Tibial nerve (tissue), 4 donors: ENCODE results near the gene BCAS3. TPM values are rescaled to one million over a fixed set of nuclear protein-coding genes. Genes with fewer than 3 reads are reported as not detected.

Source experiments
- DNase-seq, 2 donors: peaks; one replicate each; pipeline ENCODE4 v3.0.0-alpha.2; 2019; ENCODE audit warnings: low spot score in 2 of 2
- H3K27ac ChIP-seq, 4 donors: fragments of 200-600 bp; sonication (generic) in 3 of 4; one replicate each; pipeline ENCODE4 v1.5.1; 2017 to 2019; ENCODE audit warnings: mild to moderate bottlenecking in 1 of 4
- H3K27me3 ChIP-seq, 2 donors: fragments of 200-600 bp; sonication (generic) in 1 of 2; one replicate each; pipeline versions ENCODE4 v1.5.1 to v1.6.0; 2017 to 2019
- H3K36me3 ChIP-seq, 3 donors: fragments of 200-600 bp; sonication (generic); one replicate each; pipeline ENCODE4 v1.5.1; 2018 to 2019
- H3K4me1 ChIP-seq, 4 donors: fragments of 200-600 bp; sonication (generic) in 3 of 4; one replicate each; pipeline ENCODE4 v1.5.1; 2017 to 2019
- H3K4me3 ChIP-seq, 4 donors: fragments of 200-600 bp; sonication (generic) in 3 of 4; one replicate each; pipeline ENCODE4 v1.5.1; 2017 to 2019; ENCODE audit warnings: mild to moderate bottlenecking in 1 of 4, moderate library complexity in 1 of 4
- H3K9me3 ChIP-seq, 4 donors: fragments of 200-600 bp; sonication (generic) in 3 of 4; one replicate each; pipeline ENCODE4 v1.5.1; 2017 to 2019
- EP300 ChIP-seq, 2 donors: sonication (generic); formaldehyde crosslinking; IDR thresholded peaks; one replicate each; pipeline ENCODE4 v1.6.1; 2017; ENCODE audit warnings: antibody characterized with exemption in 2 of 2, mild to moderate bottlenecking in 1 of 2
- POLR2A ChIP-seq, 2 donors: fragments of 450-650 bp; IDR thresholded peaks; one replicate each; pipeline ENCODE4 v1.6.1; 2017; ENCODE audit warnings: antibody characterized with exemption in 2 of 2, mild to moderate bottlenecking in 2 of 2, moderate library complexity in 2 of 2
- whole genome bisulfite sequencing, 2 donors: methylation state at CpG; one replicate each; pipeline ENCODE4 v1.1.5; 2018; 5-methylcytosine and 5-hydroxymethylcytosine counted together
- total RNA-seq, 4 donors: library from RNA; depleted of rRNA; stranded (reverse); fragments of >200 nt; gene quantifications; one replicate each; pipeline ENCODE4 v1.1.0, GENCODE V29; 2016
- TF ChIP-seq, protein P1 (sequence below), 5 experiments: fragments of 200-600 bp in 3 of 5; fragments of 450-650 bp in 2 of 5; sonication (generic) in 3 of 5; IDR thresholded peaks; one replicate each; pipeline ENCODE4 v1.5.1; 2016 to 2019; ENCODE audit warnings: antibody characterized with exemption in 5 of 5, mild to moderate bottlenecking in 3 of 5, moderate library complexity in 2 of 5

The BCAS3 gene
- total RNA-seq, 4 donors from 2014 or later, result 26.4 to 48.1 (median 44.8) TPM

DNA sequence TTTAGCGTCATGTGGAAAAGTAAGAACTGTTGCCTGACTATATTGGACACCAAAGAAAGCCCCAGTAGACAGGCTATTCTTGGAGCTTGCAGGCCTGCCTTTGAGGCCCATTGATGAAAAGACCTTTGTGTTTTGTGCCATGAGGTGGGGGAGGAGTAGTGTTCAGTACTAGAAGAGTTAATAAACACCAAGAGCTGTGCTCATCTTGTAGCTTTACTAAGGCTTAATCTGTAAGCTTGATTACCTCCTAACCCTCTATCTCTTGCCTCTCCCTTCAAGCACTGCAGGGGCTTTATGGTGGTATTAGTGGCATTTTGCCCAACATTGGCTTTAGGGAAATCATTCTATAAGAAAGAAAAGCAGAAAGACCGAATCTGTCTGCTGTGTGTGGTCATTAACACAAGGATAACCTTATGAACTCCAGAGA, 501.7 kb downstream of the BCAS3 start:
- H3K9me3 ChIP-seq, result no peaks in the 10 kb centered on the region
- peak overlapping the region in 1 of 4 donors; percentile 37 for H3K27ac ChIP-seq
- peaks cover 0 to 13% (median 0%) of the 10 kb centered on the region in 4 donors for H3K4me1 ChIP-seq
- DNase-seq, result no peak
- no peaks in the 10 kb centered on the region for H3K36me3 ChIP-seq
- no peaks in the 10 kb centered on the region for H3K27me3 ChIP-seq
- TF ChIP-seq, protein P1, sequence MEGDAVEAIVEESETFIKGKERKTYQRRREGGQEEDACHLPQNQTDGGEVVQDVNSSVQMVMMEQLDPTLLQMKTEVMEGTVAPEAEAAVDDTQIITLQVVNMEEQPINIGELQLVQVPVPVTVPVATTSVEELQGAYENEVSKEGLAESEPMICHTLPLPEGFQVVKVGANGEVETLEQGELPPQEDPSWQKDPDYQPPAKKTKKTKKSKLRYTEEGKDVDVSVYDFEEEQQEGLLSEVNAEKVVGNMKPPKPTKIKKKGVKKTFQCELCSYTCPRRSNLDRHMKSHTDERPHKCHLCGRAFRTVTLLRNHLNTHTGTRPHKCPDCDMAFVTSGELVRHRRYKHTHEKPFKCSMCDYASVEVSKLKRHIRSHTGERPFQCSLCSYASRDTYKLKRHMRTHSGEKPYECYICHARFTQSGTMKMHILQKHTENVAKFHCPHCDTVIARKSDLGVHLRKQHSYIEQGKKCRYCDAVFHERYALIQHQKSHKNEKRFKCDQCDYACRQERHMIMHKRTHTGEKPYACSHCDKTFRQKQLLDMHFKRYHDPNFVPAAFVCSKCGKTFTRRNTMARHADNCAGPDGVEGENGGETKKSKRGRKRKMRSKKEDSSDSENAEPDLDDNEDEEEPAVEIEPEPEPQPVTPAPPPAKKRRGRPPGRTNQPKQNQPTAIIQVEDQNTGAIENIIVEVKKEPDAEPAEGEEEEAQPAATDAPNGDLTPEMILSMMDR (IDR thresholded peaks at IDR 0.05), result no peak
- no peak for TF ChIP-seq EP300 (IDR thresholded peaks at IDR 0.05)
- no peak for TF ChIP-seq POLR2A (IDR thresholded peaks at IDR 0.05)
- H3K4me3 ChIP-seq, result no peak overlapping the region
- 23 to 36% methylated on average over 2 of the region's 2 CpGs for WGBS, 2 donors

DNA sequence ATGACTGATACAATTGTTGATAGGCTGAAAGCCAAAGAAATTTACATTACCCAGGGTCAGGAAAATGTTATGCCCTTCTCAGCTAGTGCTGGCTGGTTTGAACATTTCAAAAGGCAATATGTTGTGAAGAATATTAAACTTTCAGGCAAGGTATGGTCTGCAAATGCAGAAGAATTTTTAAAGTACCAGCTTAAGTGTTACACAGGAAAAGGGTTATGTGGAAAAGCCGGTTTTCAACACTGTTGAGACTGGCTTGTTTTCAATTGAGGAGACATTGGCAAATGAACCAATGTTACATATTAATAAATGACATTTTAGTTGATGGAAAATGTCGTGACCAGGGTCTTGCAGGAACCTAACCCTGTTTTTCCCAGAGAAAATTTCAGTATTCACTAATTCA, 506.1 kb downstream of the BCAS3 start:
- no peak for DNase-seq
- H3K9me3 ChIP-seq, result no peaks in the 10 kb centered on the region
- H3K27ac ChIP-seq, result no peak overlapping the region
- no peaks in the 10 kb centered on the region for H3K27me3 ChIP-seq
- H3K4me3 ChIP-seq, result no peak overlapping the region
- TF ChIP-seq EP300 (IDR thresholded peaks at IDR 0.05) (no peak), POLR2A (IDR thresholded peaks at IDR 0.05) (no peak)
- TF ChIP-seq, protein P1 (IDR thresholded peaks at IDR 0.05), result no peak
- 64 to 66% methylated on average over 2 of the region's 2 CpGs for WGBS, 2 donors
- peaks cover 0 to 10% (median 0%) of the 10 kb centered on the region in 4 donors for H3K4me1 ChIP-seq
- no peaks in the 10 kb centered on the region for H3K36me3 ChIP-seq

DNA sequence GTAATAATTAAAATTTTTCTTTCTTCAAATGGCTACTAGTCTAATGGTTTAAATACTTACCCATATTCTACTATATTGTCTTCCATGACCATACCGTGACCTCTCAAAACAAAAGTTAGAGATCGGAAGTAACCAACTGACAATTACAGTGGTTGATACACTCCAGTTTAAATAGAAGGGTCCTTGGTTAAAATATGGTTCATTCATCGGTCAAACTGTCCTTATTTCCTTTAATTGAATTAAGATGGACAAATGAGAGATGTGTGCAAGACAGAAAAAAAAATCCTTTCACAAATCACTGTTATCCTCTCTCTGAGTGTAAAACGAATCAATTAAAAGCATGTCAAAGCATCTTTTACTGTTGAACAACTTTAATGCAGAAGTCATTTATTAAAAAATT, 507.7 kb downstream of the BCAS3 start:
- H3K27me3 ChIP-seq, result no peaks in the 10 kb centered on the region
- H3K36me3 ChIP-seq, result no peaks in the 10 kb centered on the region
- TF ChIP-seq, protein P1 (IDR thresholded peaks at IDR 0.05), result no peak
- TF ChIP-seq EP300 (IDR thresholded peaks at IDR 0.05), result no peak
- TF ChIP-seq POLR2A (IDR thresholded peaks at IDR 0.05), result no peak
- no peak overlapping the region for H3K4me3 ChIP-seq
- H3K27ac ChIP-seq, result no peak overlapping the region
- WGBS, 2 donors, result 75 to 78% methylated on average over 4 of the region's 4 CpGs
- no peaks in the 10 kb centered on the region for H3K4me1 ChIP-seq
- H3K9me3 ChIP-seq, result no peaks in the 10 kb centered on the region
- no peak for DNase-seq

DNA sequence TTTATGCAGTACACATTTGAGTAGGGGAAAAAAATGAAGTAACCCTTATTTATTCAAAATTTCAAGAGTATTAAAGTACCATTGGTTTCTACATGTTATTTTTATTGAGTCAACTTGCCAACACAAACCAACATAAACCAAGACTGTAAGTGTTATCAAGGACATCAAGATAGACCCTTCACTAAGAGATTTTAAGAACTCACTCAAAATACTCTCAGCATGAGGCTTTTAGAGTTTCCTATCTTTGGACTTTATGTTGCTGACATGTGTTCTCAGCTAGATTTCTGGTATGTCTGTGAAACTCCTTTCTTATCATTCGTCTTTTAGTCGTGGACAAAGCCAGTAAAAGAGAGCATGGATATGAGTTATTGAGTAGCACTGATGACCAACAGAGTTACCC, 509.4 kb downstream of the BCAS3 start:
- Histone ChIP-seq H3K27ac (no peak overlapping the region), H3K36me3 (no peaks in the 10 kb centered on the region), H3K4me1 (no peaks in the 10 kb centered on the region), H3K27me3 (no peaks in the 10 kb centered on the region), H3K9me3 (no peaks in the 10 kb centered on the region), H3K4me3 (no peak overlapping the region)
- 67 to 71% methylated on average over 2 of the region's 2 CpGs for WGBS, 2 donors
- DNase-seq, result no peak
- TF ChIP-seq EP300 (IDR thresholded peaks at IDR 0.05), result no peak
- no peak for TF ChIP-seq POLR2A (IDR thresholded peaks at IDR 0.05)
- TF ChIP-seq, protein P1 (IDR thresholded peaks at IDR 0.05), result no peak

DNA sequence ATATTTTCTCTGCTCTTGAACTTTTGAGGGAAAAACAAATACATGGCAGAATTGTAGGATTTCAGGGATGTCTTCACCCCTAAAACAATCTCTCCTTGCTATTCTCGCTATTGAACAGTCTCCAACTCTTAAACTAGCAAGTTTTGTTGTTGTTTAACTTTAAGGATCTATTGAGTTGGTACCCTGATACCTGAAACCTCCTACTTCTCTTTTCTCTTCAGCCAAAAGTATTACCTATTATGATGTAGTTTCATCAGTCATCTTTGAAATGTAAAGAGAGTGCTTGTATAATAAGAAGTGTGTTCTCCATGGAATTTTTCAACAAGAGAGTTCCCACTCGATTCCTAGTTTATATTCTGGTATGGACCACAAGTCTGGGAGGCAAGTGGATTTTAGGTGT, 510.4 kb downstream of the BCAS3 start:
- H3K4me3 ChIP-seq, result no peak overlapping the region
- no peaks in the 10 kb centered on the region for H3K36me3 ChIP-seq
- no peak overlapping the region for H3K27ac ChIP-seq
- TF ChIP-seq POLR2A (IDR thresholded peaks at IDR 0.05) (no peak), EP300 (IDR thresholded peaks at IDR 0.05) (no peak)
- no peaks in the 10 kb centered on the region for H3K27me3 ChIP-seq
- DNase-seq, result no peak
- WGBS, 2 donors, result 93 to 94% methylated on average over 2 of the region's 2 CpGs
- no peaks in the 10 kb centered on the region for H3K4me1 ChIP-seq
- peaks cover 0 to 9% (median 2%) of the 10 kb centered on the region in 4 donors for H3K9me3 ChIP-seq

DNA sequence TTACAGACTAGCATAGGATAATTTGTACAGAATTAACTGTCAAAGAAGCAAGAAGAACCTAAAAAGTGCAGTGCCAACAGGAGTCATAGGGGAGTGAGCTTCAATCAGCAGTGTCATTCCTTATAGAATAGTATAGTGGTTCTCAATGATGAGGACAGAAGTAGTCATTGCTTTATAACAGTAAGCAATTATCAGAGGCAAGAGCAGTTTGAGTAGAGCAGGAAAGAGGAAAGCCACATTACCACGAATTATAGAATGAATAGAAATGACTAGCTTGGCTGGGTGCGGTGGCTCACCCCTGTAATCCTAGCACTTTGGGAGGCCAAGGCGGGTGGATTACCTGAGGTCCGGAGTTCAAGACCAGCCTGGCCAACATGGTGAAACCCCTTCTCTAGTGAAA, 512.3 kb downstream of the BCAS3 start:
- H3K27me3 ChIP-seq, result no peaks in the 10 kb centered on the region
- H3K36me3 ChIP-seq, result no peaks in the 10 kb centered on the region
- DNase-seq, result no peak
- H3K4me1 ChIP-seq, result no peaks in the 10 kb centered on the region
- no peak overlapping the region for H3K27ac ChIP-seq
- peaks cover 0 to 9% (median 2%) of the 10 kb centered on the region in 4 donors for H3K9me3 ChIP-seq
- TF ChIP-seq POLR2A (IDR thresholded peaks at IDR 0.05), result no peak
- TF ChIP-seq, protein P1 (IDR thresholded peaks at IDR 0.05), result no peak
- no peak for TF ChIP-seq EP300 (IDR thresholded peaks at IDR 0.05)
- 91 to 92% methylated on average over 4 of the region's 4 CpGs for WGBS, 2 donors
- H3K4me3 ChIP-seq, result no peak overlapping the region
